ENCODE measurements around the gene KIAA0040.

The KIAA0040 gene

DNA sequence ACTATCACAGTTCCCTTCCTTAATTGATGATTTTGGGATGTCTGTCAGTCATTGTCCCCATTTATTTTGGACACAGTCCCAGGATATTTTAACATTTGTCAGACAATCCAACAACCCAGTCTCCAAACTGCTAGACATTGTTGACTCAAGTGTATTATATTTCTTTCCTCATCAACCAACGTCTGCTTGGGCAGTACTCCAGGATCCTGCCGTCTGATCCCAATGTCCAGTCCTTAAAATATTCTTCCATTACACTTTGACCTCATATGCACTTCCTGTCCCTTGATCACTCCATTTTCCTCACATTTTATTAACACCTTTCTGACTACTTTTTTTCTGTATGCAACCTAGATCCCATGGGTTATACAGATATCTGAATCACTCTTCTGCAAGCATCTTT is 39.8 kb upstream of the KIAA0040 start:
- no peak overlapping the region for H3K9ac ChIP-seq (ENCODE audit: low read depth, low read length, poor library complexity, severe bottlenecking)
- no peaks in the 10 kb centered on the region for H3K79me2 ChIP-seq (ENCODE audit: insufficient read depth, low read length)
- no peaks in the 10 kb centered on the region for H4K20me1 ChIP-seq (ENCODE audit: insufficient read depth, low read length, poor library complexity, severe bottlenecking)
- no peaks in the 10 kb centered on the region for H3K9me3 ChIP-seq (ENCODE audit: insufficient read depth, low read depth, low read length)
- H3K4me1 ChIP-seq (ENCODE audit: insufficient read depth, low read length, poor library complexity, severe bottlenecking) = peaks cover 4% of the 10 kb centered on the region
- TF ChIP-seq, protein P1, sequence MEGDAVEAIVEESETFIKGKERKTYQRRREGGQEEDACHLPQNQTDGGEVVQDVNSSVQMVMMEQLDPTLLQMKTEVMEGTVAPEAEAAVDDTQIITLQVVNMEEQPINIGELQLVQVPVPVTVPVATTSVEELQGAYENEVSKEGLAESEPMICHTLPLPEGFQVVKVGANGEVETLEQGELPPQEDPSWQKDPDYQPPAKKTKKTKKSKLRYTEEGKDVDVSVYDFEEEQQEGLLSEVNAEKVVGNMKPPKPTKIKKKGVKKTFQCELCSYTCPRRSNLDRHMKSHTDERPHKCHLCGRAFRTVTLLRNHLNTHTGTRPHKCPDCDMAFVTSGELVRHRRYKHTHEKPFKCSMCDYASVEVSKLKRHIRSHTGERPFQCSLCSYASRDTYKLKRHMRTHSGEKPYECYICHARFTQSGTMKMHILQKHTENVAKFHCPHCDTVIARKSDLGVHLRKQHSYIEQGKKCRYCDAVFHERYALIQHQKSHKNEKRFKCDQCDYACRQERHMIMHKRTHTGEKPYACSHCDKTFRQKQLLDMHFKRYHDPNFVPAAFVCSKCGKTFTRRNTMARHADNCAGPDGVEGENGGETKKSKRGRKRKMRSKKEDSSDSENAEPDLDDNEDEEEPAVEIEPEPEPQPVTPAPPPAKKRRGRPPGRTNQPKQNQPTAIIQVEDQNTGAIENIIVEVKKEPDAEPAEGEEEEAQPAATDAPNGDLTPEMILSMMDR (conservative IDR thresholded peaks at IDR 0.05; ENCODE audit: low read length) = no peak
- TF ChIP-seq EZH2phosphoT487 (IDR thresholded peaks at IDR 0.05; ENCODE audit: borderline replicate concordance) = no peak
- H3K4me2 ChIP-seq (ENCODE audit: low read depth, low read length, poor library complexity, severe bottlenecking) = no peak overlapping the region
- no peak overlapping the region for H3K4me3 ChIP-seq (ENCODE audit: low read length, poor library complexity, severe bottlenecking)
- no peaks in the 10 kb centered on the region for H3F3A ChIP-seq (ENCODE audit: low read depth)
- no peaks in the 10 kb centered on the region for H3K27me3 ChIP-seq (ENCODE audit: insufficient read depth, low read length, poor library complexity, severe bottlenecking)
- H3K36me3 ChIP-seq (ENCODE audit: insufficient read depth, low read length) = no peaks in the 10 kb centered on the region
- no peaks in the 10 kb centered on the region for H3K9me2 ChIP-seq (replicated peaks; ENCODE audit: low read depth, low read length)
- H2AFZ ChIP-seq (ENCODE audit: low read length) = no peak overlapping the region

DNA sequence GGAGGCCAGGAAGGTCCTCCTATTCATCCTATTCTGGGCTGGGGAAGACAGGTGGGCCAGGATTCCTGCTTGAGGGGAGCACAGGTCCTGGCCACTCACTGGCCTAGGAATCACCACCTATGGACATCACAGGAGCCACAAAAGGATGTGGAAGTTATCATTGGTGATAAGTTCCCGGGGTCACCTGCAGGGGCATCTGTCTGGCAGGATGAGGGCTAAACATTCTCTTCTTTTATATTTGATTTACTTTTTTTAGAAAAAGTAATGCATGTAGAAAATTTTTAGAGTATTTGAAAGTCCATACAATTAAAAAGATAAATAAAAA is 33.2 kb upstream of the KIAA0040 start:
- TF ChIP-seq EZH2phosphoT487 (IDR thresholded peaks at IDR 0.05; ENCODE audit: borderline replicate concordance) = no peak
- TF ChIP-seq, protein P1 (conservative IDR thresholded peaks at IDR 0.05; ENCODE audit: low read length) = peak; percentile 24
- H3K9me3 ChIP-seq (ENCODE audit: insufficient read depth, low read depth, low read length) = no peaks in the 10 kb centered on the region
- H2AFZ ChIP-seq (ENCODE audit: low read length) = no peak overlapping the region
- H3F3A ChIP-seq (ENCODE audit: low read depth) = no peaks in the 10 kb centered on the region
- no peaks in the 10 kb centered on the region for H3K79me2 ChIP-seq (ENCODE audit: insufficient read depth, low read length)
- H3K4me3 ChIP-seq (ENCODE audit: low read length, poor library complexity, severe bottlenecking) = no peak overlapping the region
- H3K9me2 ChIP-seq (replicated peaks; ENCODE audit: low read depth, low read length) = no peaks in the 10 kb centered on the region
- H3K27me3 ChIP-seq (ENCODE audit: insufficient read depth, low read length, poor library complexity, severe bottlenecking) = no peaks in the 10 kb centered on the region
- no peaks in the 10 kb centered on the region for H3K4me1 ChIP-seq (ENCODE audit: insufficient read depth, low read length, poor library complexity, severe bottlenecking)
- H3K36me3 ChIP-seq (ENCODE audit: insufficient read depth, low read length) = no peaks in the 10 kb centered on the region
- no peak overlapping the region for H3K4me2 ChIP-seq (ENCODE audit: low read depth, low read length, poor library complexity, severe bottlenecking)
- no peaks in the 10 kb centered on the region for H4K20me1 ChIP-seq (ENCODE audit: insufficient read depth, low read length, poor library complexity, severe bottlenecking)
- H3K9ac ChIP-seq (ENCODE audit: low read depth, low read length, poor library complexity, severe bottlenecking) = no peak overlapping the region

DNA sequence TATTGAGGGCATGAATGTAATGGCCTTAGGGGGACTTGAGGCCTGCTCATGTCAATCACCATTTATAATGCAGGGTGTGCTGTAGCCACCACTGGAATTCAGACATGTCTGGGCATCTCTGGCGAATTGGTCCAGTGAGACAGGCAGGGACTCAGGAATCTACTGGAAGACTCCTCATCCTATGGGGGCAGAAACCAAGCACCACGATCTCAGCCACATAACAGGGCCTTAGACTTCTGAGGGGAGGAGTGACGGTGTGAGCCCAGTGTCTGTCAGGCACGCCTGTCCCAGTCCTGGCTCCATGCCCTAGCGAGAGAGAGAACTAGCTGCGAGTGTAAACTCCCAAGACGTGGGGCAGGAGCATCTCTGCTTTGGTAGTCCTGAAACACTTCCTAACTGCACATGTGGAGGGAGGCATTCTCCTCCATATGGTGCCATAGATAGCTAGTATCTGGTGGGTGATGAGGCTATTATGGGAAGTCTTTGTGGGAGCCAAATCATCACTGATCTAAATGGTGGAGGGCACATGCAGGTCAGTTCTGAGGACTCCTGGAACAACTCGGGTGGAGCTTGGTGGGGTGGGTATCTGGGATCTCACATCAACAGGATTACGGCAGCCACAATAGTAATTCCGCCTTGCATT is 29.8 kb upstream of the KIAA0040 start:
- Histone ChIP-seq H4K20me1 (ENCODE audit: insufficient read depth, low read length, poor library complexity, severe bottlenecking) (no peaks in the 10 kb centered on the region), H3K9me3 (ENCODE audit: insufficient read depth, low read depth, low read length) (no peaks in the 10 kb centered on the region), H3K36me3 (ENCODE audit: insufficient read depth, low read length) (no peaks in the 10 kb centered on the region), H3K4me2 (ENCODE audit: low read depth, low read length, poor library complexity, severe bottlenecking) (no peak overlapping the region), H2AFZ (ENCODE audit: low read length) (no peak overlapping the region), H3K79me2 (ENCODE audit: insufficient read depth, low read length) (no peaks in the 10 kb centered on the region), H3K9me2 (replicated peaks; ENCODE audit: low read depth, low read length) (no peaks in the 10 kb centered on the region), H3K9ac (ENCODE audit: low read depth, low read length, poor library complexity, severe bottlenecking) (no peak overlapping the region), H3K27me3 (ENCODE audit: insufficient read depth, low read length, poor library complexity, severe bottlenecking) (no peaks in the 10 kb centered on the region), H3K4me3 (ENCODE audit: low read length, poor library complexity, severe bottlenecking) (no peak overlapping the region), H3K4me1 (ENCODE audit: insufficient read depth, low read length, poor library complexity, severe bottlenecking) (peaks cover 28% of the 10 kb centered on the region), H3F3A (ENCODE audit: low read depth) (no peaks in the 10 kb centered on the region)
- TF ChIP-seq, protein P1 (conservative IDR thresholded peaks at IDR 0.05; ENCODE audit: low read length) = no peak
- TF ChIP-seq EZH2phosphoT487 (IDR thresholded peaks at IDR 0.05; ENCODE audit: borderline replicate concordance) = no peak
